ENCODE data around the gene SMTN. TPM values are rescaled to one million over a fixed set of nuclear protein-coding genes. Genes with fewer than 3 reads are reported as not detected.

The SMTN gene
- total and polyA plus RNA-seq, 11 donors: 55.5 to 270 (median 167) TPM

DNA sequence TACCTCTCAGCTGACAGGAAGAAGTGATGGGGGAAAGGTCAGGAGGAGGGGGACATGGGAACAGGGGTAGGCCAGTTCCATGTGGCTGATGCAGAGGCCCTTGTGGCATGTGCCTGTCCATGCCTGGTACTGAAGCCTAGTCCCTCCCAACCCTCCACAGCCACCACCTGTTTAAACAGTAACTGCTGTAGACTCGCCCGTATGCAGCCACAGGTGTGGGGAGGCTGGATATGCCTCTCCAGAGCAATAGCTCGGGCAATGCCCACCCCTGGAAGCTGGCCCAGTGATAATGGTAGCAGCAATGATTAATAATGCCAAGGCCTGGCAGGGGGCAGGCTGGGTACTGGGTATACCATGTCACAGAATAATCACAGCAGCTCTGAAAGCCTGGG lies 2.3 kb downstream of the SMTN start:
- peaks cover 0 to 28% (median 10%) of the 10 kb centered on the region in 9 donors for H3K36me3 ChIP-seq
- WGBS, 4 donors: 32 to 100% (median 67%) methylated on average over 1 to 3 of the region's 3 CpGs
- TF ChIP-seq POLR2A (IDR thresholded peaks at IDR 0.05): no peak
- TF ChIP-seq, protein P1, sequence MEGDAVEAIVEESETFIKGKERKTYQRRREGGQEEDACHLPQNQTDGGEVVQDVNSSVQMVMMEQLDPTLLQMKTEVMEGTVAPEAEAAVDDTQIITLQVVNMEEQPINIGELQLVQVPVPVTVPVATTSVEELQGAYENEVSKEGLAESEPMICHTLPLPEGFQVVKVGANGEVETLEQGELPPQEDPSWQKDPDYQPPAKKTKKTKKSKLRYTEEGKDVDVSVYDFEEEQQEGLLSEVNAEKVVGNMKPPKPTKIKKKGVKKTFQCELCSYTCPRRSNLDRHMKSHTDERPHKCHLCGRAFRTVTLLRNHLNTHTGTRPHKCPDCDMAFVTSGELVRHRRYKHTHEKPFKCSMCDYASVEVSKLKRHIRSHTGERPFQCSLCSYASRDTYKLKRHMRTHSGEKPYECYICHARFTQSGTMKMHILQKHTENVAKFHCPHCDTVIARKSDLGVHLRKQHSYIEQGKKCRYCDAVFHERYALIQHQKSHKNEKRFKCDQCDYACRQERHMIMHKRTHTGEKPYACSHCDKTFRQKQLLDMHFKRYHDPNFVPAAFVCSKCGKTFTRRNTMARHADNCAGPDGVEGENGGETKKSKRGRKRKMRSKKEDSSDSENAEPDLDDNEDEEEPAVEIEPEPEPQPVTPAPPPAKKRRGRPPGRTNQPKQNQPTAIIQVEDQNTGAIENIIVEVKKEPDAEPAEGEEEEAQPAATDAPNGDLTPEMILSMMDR (IDR thresholded peaks at IDR 0.05): no peak
- peaks cover 4 to 65% (median 43%) of the 10 kb centered on the region in 12 donors for H3K4me1 ChIP-seq
- no peaks in the 10 kb centered on the region for H3K27me3 ChIP-seq
- intact Hi-C loops (cut with DNase I): loop anchor here in 9 of 10 donors (2.0 to 5.0 kb wide), 5 partner anchors 35 to 116 kb away; partner anchors contain the start of genes MORC2 (in 8 of the 9) and TUG1 (in 8 of the 9)
- DNase-seq (peak in 2 of 5 donors; percentile 20 to 34), ATAC-seq (no peak)
- H3K27ac ChIP-seq: peak overlapping the region; percentile 80 to 99 (median 96)
- peak overlapping the region in 11 of 12 donors; percentile 70 to 100 (median 79) for H3K4me3 ChIP-seq
- no peaks in the 10 kb centered on the region for H3K9me3 ChIP-seq

DNA sequence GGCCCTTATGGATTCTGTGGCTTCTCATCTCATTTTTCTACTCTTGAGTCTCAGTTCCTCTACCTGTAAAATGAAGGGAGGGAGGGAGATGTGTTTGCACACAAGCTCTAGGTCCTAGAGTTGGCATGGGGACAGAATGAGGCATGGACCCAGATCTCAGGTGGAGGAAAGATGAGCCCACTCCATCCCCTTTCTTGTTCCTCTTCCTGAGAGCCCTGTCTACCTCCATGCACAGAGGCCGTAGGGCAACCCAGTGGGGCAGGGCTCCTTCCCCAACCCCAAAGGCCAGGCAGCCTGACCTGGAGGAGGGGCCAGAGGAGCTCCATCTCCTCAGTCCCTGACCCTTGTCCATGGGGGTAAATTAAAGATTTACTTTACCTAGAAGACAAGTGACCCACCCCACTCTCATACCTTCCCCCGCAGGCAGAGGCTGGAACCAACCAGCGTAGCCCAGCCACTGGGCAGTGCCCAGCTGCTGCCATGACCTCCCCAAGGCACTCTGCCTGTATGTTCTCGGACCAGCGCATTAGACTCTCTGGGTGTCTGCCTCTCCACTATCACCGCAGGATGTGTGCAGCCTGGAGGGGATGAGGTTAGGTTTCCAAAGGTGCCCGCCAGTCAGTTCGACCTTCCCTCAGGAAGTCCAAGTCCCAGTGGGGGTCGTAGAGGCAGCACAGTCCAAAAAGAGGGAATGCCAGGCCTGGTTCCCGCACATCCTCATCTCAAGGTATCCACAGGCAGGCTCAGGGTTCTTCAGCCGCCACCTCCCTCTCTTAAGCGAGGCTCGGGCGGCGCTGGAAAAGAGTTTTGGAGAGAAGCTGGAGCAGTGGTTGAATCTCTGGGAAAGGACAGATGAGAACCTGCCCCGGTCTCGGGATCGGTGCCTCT lies 3.0 kb downstream of the SMTN start:
- peak overlapping the region; percentile 51 to 100 (median 76) for H3K4me3 ChIP-seq
- H3K27me3 ChIP-seq: no peaks in the 10 kb centered on the region
- DNase-seq: peak in 2 of 5 donors; percentile 20 to 31
- 13 to 31% (median 22%) methylated on average over 7 to 18 of the region's 18 CpGs for WGBS, 4 donors
- TF ChIP-seq, protein P1 (IDR thresholded peaks at IDR 0.05): no peak
- no peak for TF ChIP-seq POLR2A (IDR thresholded peaks at IDR 0.05)
- ATAC-seq: peak in 2 of 4 donors; percentile 0 to 1
- H3K27ac ChIP-seq: peak overlapping the region; percentile 89 to 99 (median 96)
- H3K9me3 ChIP-seq: no peaks in the 10 kb centered on the region
- peaks cover 4 to 73% (median 45%) of the 10 kb centered on the region in 12 donors for H3K4me1 ChIP-seq
- peaks cover 0 to 36% (median 18%) of the 10 kb centered on the region in 9 donors for H3K36me3 ChIP-seq
- intact Hi-C loops (cut with DNase I): loop anchor here in 9 of 10 donors (2.0 to 5.0 kb wide), 7 partner anchors 35 to 137 kb away; partner anchors contain the start of genes MORC2 (in 8 of the 9) and TUG1 (in 8 of the 9)

DNA sequence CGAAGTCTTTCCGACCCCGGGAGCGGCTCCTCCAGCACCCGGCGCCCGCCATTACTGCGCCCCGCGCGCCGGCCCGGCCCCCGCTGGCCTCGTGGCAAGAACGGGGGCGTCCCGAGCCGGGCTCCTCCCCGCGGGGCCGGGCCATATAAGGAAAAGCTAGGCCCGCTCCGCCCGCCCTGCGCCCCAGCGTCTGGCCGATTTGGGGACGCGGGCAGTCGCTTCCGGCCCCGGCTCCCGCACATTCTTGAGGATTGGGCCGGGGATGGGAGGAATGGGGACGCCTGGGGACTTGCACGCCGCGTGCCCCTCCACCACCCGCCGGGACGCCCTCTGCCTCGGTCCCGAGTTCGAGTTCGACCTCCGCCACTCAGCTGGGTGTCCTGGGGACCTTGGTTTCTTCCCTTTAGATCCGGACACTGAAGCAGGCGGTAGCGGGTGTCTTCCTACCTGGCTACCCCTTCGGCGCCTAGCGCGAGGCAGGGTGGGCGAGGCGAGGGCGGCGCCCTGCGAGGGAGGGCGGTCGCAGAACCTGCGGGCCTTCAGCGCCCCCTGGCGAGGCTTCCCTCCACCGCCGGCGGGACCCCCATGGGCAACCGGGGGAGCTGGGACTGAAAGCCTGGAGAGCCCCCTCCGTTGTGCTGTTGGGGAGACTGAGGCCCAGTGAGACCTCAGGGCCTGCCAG lies 3.8 kb downstream of the SMTN start:
- intact Hi-C loops (cut with DNase I): loop anchor here (1.0 to 5.0 kb wide), 9 partner anchors 38 to 147 kb away; partner anchors contain the start of genes MORC2 (in 5 of the 10) and TUG1 (in 5 of the 10)
- H3K4me1 ChIP-seq: peaks cover 4 to 81% (median 45%) of the 10 kb centered on the region in 12 donors
- H3K4me3 ChIP-seq: peak overlapping the region; percentile 51 to 100 (median 76)
- 0 to 1% (median 0%) methylated on average over 9 to 69 of the region's 69 CpGs for WGBS, 4 donors
- H3K27ac ChIP-seq: peak overlapping the region; percentile 89 to 99 (median 96)
- ATAC-seq (peak; percentile 59 to 83 (median 76)), DNase-seq (peak; percentile 91 to 95 (median 92))
- no peaks in the 10 kb centered on the region for H3K9me3 ChIP-seq
- H3K27me3 ChIP-seq: no peaks in the 10 kb centered on the region
- peaks cover 0 to 44% (median 26%) of the 10 kb centered on the region in 9 donors for H3K36me3 ChIP-seq
- TF ChIP-seq, protein P1 (IDR thresholded peaks at IDR 0.05): peak; percentile 71 to 97 (median 92)
- TF ChIP-seq POLR2A (IDR thresholded peaks at IDR 0.05): peak in 1 of 2 donors; percentile 81

Measured in heart left ventricle (tissue), 16 donors.